GM23248 (cell line): Measurements from ENCODE around the gene GATAD2A.

Experiments
- EZH2 ChIP-seq: fragments of 200-600 bp; sonication (generic); IDR thresholded peaks from 2 replicates; pipeline ENCODE4 v1.6.1; 2018; ENCODE audit warnings: antibody characterized with exemption, mild to moderate bottlenecking; ENCODE audit not compliant: insufficient read depth, poor library complexity, severe bottlenecking
- EZH2phosphoT487 ChIP-seq: fragments of 200-600 bp; sonication (generic); IDR thresholded peaks from 2 replicates; pipeline ENCODE4 v1.6.1; 2018; ENCODE audit warnings: antibody characterized with exemption, moderate library complexity, mild to moderate bottlenecking, low read depth; ENCODE audit not compliant: insufficient read depth

GRCh38 chr19:19487077-19487949, 81.8 kb downstream of the GATAD2A start:
- TF ChIP-seq EZH2 (no peak), EZH2phosphoT487 (no peak)
